ENCODE results near the gene AAMP.

The AAMP gene

GRCh38 chr2:218259099-218259961, 10.6 kb downstream of the AAMP start:
- Histone ChIP-seq H3K27me3 (ENCODE audit: insufficient read depth, low read length, poor library complexity) (no peaks in the 10 kb centered on the region), H3K27ac (ENCODE audit: low read length) (no peak overlapping the region)

GRCh38 chr2:218257390-218257981, 12.5 kb downstream of the AAMP start:
- Histone ChIP-seq H3K4me3 (ENCODE audit: low read depth in 1 of 2, low read length in 2 of 2) (no peak overlapping the region), H3K4me1 (ENCODE audit: insufficient read depth, low read length) (no peaks in the 10 kb centered on the region), H3K4me2 (ENCODE audit: insufficient read depth, low read length) (no peak overlapping the region), H2AFZ (ENCODE audit: low read depth, low read length) (no peak overlapping the region), H3K36me3 (ENCODE audit: insufficient read depth, low read length) (peaks cover 37% of the 10 kb centered on the region), H3K9me3 (ENCODE audit: insufficient read depth, low read length, severe bottlenecking) (no peaks in the 10 kb centered on the region), H3K27me3 (ENCODE audit: insufficient read depth, low read length, poor library complexity) (no peaks in the 10 kb centered on the region), H4K20me1 (ENCODE audit: insufficient read depth, low read length) (0 out of 2 replicates have a peak, but pooled peaks cover under 1% of the 10 kb centered on the region), H3K9ac (ENCODE audit: low read depth, low read length) (no peak overlapping the region), H3K27ac (ENCODE audit: low read length) (no peak overlapping the region), H3K79me2 (ENCODE audit: insufficient read depth, low read length) (no peaks in the 10 kb centered on the region)
- ATAC-seq (ENCODE audit: insufficient read depth, low read depth) (peak; percentile 54), DNase-seq (peak; percentile 52)
- peak; percentile 75 for TF ChIP-seq CTCF (IDR thresholded peaks at IDR 0.05; ENCODE audit: borderline replicate concordance, extremely low read depth, low read length, poor library complexity, severe bottlenecking)
- TF ChIP-seq EZH2 (IDR thresholded peaks at IDR 0.05; ENCODE audit: borderline replicate concordance, low read depth, low read length, severe bottlenecking): no peak

More at GRCh38 chr2:218259099-218259961, 10.6 kb downstream of the AAMP start:
- Histone ChIP-seq H3K9me3 (ENCODE audit: insufficient read depth, low read length, severe bottlenecking) (no peaks in the 10 kb centered on the region), H3K9ac (ENCODE audit: low read depth, low read length) (no peak overlapping the region), H2AFZ (ENCODE audit: low read depth, low read length) (no peak overlapping the region), H3K4me2 (ENCODE audit: insufficient read depth, low read length) (no peak overlapping the region), H3K4me1 (ENCODE audit: insufficient read depth, low read length) (peaks cover 1% of the 10 kb centered on the region; the same call in 1 of the 2 replicates), H3K4me3 (ENCODE audit: low read depth in 1 of 2, low read length in 2 of 2) (no peak overlapping the region), H4K20me1 (ENCODE audit: insufficient read depth, low read length) (0 out of 2 replicates have a peak, but pooled peaks cover 5% of the 10 kb centered on the region), H3K79me2 (ENCODE audit: insufficient read depth, low read length) (no peaks in the 10 kb centered on the region), H3K36me3 (ENCODE audit: insufficient read depth, low read length) (peaks cover 34% of the 10 kb centered on the region)
- TF ChIP-seq EZH2 (IDR thresholded peaks at IDR 0.05; ENCODE audit: borderline replicate concordance, low read depth, low read length, severe bottlenecking) (no peak), CTCF (IDR thresholded peaks at IDR 0.05; ENCODE audit: borderline replicate concordance, extremely low read depth, low read length, poor library complexity, severe bottlenecking) (no peak)
- ATAC-seq (ENCODE audit: insufficient read depth, low read depth) (peak; percentile 8; the same call in 1 of the 3 replicates), DNase-seq (no peak)

- no peaks in the 10 kb centered on the region for H3K27me3 ChIP-seq (ENCODE audit: insufficient read depth, low read length, poor library complexity)
- no peak overlapping the region for H3K4me3 ChIP-seq (ENCODE audit: low read depth in 1 of 2, low read length in 2 of 2)
- no peak overlapping the region for H3K9ac ChIP-seq (ENCODE audit: low read depth, low read length)
- no peak overlapping the region for H2AFZ ChIP-seq (ENCODE audit: low read depth, low read length)
- no peaks in the 10 kb centered on the region for H3K4me1 ChIP-seq (ENCODE audit: insufficient read depth, low read length)
- H3K9me3 ChIP-seq (ENCODE audit: insufficient read depth, low read length, severe bottlenecking): no peaks in the 10 kb centered on the region
- H3K27ac ChIP-seq (ENCODE audit: low read length): no peak overlapping the region
- no peaks in the 10 kb centered on the region for H4K20me1 ChIP-seq (ENCODE audit: insufficient read depth, low read length)
- ATAC-seq (ENCODE audit: insufficient read depth, low read depth) (no peak), DNase-seq (no peak)
- no peak overlapping the region for H3K4me2 ChIP-seq (ENCODE audit: insufficient read depth, low read length)
- TF ChIP-seq EZH2 (IDR thresholded peaks at IDR 0.05; ENCODE audit: borderline replicate concordance, low read depth, low read length, severe bottlenecking): no peak
- no peak for TF ChIP-seq CTCF (IDR thresholded peaks at IDR 0.05; ENCODE audit: borderline replicate concordance, extremely low read depth, low read length, poor library complexity, severe bottlenecking)
- no peaks in the 10 kb centered on the region for H3K79me2 ChIP-seq (ENCODE audit: insufficient read depth, low read length)
- H3K36me3 ChIP-seq (ENCODE audit: insufficient read depth, low read length): peaks cover 43% of the 10 kb centered on the region
Observed at GRCh38 chr2:218256612-218257350, 13.2 kb downstream of the AAMP start.

Data from DND-41 (cell line).